Neural progenitor cell (in vitro differentiated cells): ENCODE results near the gene GNAZ.

ENCODE experiments used
- CTCF ChIP-seq: fragments of 200-600 bp; sonication (generic); IDR thresholded peaks from 2 replicates; pipeline ENCODE4 v1.5.1; 2017; ENCODE audit warnings: antibody characterized with exemption, mild to moderate bottlenecking
- EZH2 ChIP-seq: fragments of 200-600 bp; sonication (generic); IDR thresholded peaks from 2 replicates; pipeline ENCODE4 v1.6.1; 2017; ENCODE audit warnings: antibody characterized with exemption, mild to moderate bottlenecking, moderate library complexity
- EZH2phosphoT487 ChIP-seq: fragments of 200-600 bp; sonication (generic); IDR thresholded peaks from 2 replicates; pipeline ENCODE4 v1.6.1; 2017; ENCODE audit warnings: antibody characterized with exemption

- TF ChIP-seq EZH2phosphoT487 (no peak), CTCF (no peak), EZH2 (no peak)
These were observed 8.6 kb upstream of the GNAZ start for GRCh38 chr22:23061471-23062280.
